Calu3 (cell line): ENCODE results near the gene DNAAF2. TPM values are rescaled to one million over a fixed set of nuclear protein-coding genes. Genes with fewer than 3 reads are reported as not detected.
A peak's percentile ranks its signal among the peaks of the same experiment; 100 is the strongest.
"Not testable (repeated sequence)": the region's sequence is repeated elsewhere in the genome, so short reads cannot be mapped to it uniquely, and the experiment has no call there.

Source experiments
- BruUV-seq: library from RNA; stranded (reverse); fragments of 400-500 nt; replicated peaks from 2 replicates; lab custom pipeline; 2021; lab: Mats Ljungman, UMichigan
- CTCF ChIA-PET: fragments of 300-600 bp; sonication (Branson Sonifier 250); formaldehyde crosslinking; loops from one replicate; lab custom pipeline; 2022; ENCODE audit warnings: antibody characterized with exemption; lab: Charles Lee
- DNase-seq: peaks from one replicate; pipeline ENCODE4 v3.0.0; 2022
- H3K27ac Mint-ChIP-seq: one replicate; pipeline ENCODE4 v1.8.0; 2022; ENCODE audit warnings: mixed read lengths; ENCODE audit not compliant: unreplicated experiment
- H3K27me3 Mint-ChIP-seq: one replicate; pipeline ENCODE4 v1.8.0; 2022; ENCODE audit warnings: mixed read lengths; ENCODE audit not compliant: unreplicated experiment
- H3K36me3 Mint-ChIP-seq: one replicate; pipeline ENCODE4 v1.8.0; 2022; ENCODE audit warnings: mild to moderate bottlenecking, moderate library complexity, mixed read lengths; ENCODE audit not compliant: insufficient read depth, unreplicated experiment
- H3K4me1 Mint-ChIP-seq: one replicate; pipeline ENCODE4 v1.8.0; 2022; ENCODE audit warnings: mild to moderate bottlenecking, low read depth, mixed read lengths; ENCODE audit not compliant: unreplicated experiment
- H3K4me3 Mint-ChIP-seq: one replicate; pipeline ENCODE4 v1.8.0; 2022; ENCODE audit warnings: mild to moderate bottlenecking, low read depth, moderate library complexity, mixed read lengths; ENCODE audit not compliant: unreplicated experiment
- H3K9me3 Mint-ChIP-seq: one replicate; pipeline ENCODE4 v1.8.0; 2022; ENCODE audit warnings: low read depth, mixed read lengths; ENCODE audit not compliant: unreplicated experiment
- CTCF ChIP-seq: fragments of 200-600 bp; IDR thresholded peaks from one replicate; pipeline ENCODE4 v1.8.0; 2022; ENCODE audit warnings: antibody characterized with exemption; ENCODE audit not compliant: unreplicated experiment
- intact Hi-C: fragments of 100-400 bp; cut with micrococcal nuclease; formaldehyde crosslinking; loops from one replicate; pipeline ENCODE4 v1.10.0; 2022; ENCODE audit not compliant: unreplicated experiment
- total RNA-seq: library from RNA; stranded (reverse); gene quantifications from 2 replicates; pipeline ENCODE4 v1.2.3, GENCODE V29; 2022

DNAAF2 gene
- total RNA-seq, 1 experiment from 2014 or later = 11.3 TPM

DNA sequence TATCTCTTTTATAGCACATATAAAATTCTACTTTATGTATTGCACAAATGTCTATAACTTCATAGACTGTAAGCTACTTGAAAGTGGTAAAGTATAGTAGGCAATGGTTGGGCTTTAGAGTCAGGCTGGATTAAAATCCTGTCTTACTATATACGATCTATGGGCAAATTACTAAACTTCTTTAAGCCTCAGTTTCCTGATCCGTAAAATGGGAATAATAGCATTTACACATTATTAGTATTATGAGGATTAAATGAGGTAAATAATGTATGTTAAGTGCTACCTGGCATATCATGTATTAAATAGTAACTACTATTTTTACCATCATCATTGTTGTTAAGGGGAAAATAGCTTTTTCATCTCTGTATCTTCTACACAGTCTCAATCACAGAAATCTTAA lies 38.5 kb upstream of the DNAAF2 start:
- intact Hi-C loops = no loop called here
- Mint-ChIP-seq H3K27ac (no peak overlapping the region), H3K9me3 (no peaks in the 10 kb centered on the region), H3K4me3 (no peak overlapping the region), H3K36me3 (peaks cover 5% of the 10 kb centered on the region), H3K27me3 (no peaks in the 10 kb centered on the region), H3K4me1 (no peaks in the 10 kb centered on the region)
- TF ChIP-seq CTCF = no peak
- no peak for DNase-seq
- CTCF ChIA-PET = no interaction called here
- no TSS peak for BruUV-seq

- no peak overlapping the region for H3K4me3 Mint-ChIP-seq
- CTCF ChIA-PET = no interaction called here
- H3K9me3 Mint-ChIP-seq = no peaks in the 10 kb centered on the region
- DNase-seq = no peak
- no TSS peak for BruUV-seq
- no peak for TF ChIP-seq CTCF
- H3K27me3 Mint-ChIP-seq = no peaks in the 10 kb centered on the region
- peaks cover 5% of the 10 kb centered on the region for H3K36me3 Mint-ChIP-seq
- H3K4me1 Mint-ChIP-seq = no peaks in the 10 kb centered on the region
- no peak overlapping the region for H3K27ac Mint-ChIP-seq
- intact Hi-C loops = no loop called here
Observed at GRCh38 chr14:49670475-49670874, 35.4 kb upstream of the DNAAF2 start.

DNA sequence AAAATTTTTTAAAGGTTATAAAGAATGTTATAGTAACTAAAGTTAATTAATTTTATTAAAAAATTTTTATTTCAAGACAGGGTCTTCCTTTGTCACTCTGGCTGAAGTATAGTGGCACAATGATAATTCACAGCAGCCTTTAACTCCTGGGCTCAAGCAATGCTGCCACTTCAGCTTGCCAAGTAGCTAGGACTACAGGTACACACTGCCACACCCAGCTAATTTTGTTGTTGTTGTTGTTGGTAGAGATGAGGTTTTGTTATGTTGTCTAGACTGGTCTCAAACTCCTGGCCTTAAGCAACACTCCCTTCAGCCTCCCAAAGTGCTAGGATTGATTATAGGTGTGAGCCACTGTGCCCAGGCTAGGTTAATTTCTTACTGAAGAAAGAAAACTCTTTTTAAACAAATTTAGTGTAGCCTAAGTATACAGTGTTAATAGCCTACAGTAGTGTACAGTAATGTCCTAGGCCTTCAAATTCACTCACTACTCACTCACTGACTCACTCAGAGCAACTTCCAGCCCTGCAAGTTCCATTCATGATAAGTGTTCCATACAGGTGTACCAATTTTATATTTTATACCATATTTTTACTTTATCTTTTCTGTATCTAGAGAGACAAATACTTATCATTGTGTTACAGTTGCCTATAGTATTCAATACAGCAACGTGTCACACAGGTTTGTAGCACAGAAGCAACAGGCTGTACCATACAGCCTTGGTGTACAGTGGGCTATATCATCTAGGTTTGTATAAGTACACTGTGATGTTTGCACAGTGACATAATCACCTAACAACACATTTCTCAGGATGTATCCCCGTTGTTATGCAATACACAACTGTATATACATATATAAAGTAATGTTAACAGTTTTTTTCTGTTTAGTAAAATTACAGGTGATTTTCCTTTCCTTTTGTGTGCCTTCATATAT lies 24.7 kb upstream of the DNAAF2 start:
- no peak for TF ChIP-seq CTCF
- Mint-ChIP-seq H3K27me3 (no peaks in the 10 kb centered on the region), H3K36me3 (peaks cover 5% of the 10 kb centered on the region), H3K4me3 (no peak overlapping the region), H3K27ac (no peak overlapping the region), H3K9me3 (no peaks in the 10 kb centered on the region), H3K4me1 (no peaks in the 10 kb centered on the region)
- CTCF ChIA-PET = no interaction called here
- BruUV-seq = no TSS peak
- intact Hi-C loops = no loop called here
- no peak for DNase-seq

DNA sequence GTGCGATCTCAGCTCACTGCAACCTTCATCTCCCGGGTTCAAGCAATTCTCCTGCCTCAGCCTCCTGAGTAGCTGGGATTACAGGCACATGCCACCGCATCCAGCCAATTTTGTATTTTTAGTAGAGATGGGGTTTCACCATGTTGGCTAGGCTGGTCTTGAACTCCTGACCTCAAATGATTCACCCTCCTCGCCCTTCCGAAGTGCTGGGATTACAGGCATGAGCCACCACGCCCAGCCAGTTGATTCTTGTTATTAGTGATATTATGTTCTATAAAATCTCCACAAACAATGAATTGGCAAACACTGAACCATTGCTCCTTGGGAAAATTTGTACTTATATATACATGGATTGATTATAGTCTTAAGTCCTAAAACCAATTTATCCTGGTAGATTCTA lies 22.5 kb upstream of the DNAAF2 start:
- H3K27me3 Mint-ChIP-seq, H3K4me3 Mint-ChIP-seq, BruUV-seq, H3K4me1 Mint-ChIP-seq, H3K27ac Mint-ChIP-seq, intact Hi-C loops, H3K36me3 Mint-ChIP-seq, H3K9me3 Mint-ChIP-seq, CTCF ChIA-PET: not testable (repeated sequence)
- peak; percentile 7 for DNase-seq

DNA sequence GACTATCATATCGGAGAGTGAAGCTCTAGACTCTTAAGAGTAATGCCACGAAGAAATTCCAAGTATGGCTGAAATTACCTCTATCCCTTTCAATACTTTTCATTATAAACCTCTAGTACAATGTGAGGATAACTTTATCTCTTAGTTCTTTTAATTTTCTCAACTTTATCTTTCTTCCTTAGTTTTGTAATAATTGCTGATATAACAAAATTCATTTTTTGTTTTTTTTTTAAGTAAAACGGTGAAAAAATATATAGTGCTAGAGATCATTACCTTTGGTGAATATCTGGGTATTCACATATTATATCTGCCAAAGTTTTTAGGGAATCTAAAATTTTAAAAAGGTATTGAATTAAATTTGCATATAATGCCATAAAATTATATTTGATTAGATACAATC lies 19.5 kb upstream of the DNAAF2 start:
- no peaks in the 10 kb centered on the region for H3K27me3 Mint-ChIP-seq
- peaks cover 5% of the 10 kb centered on the region for H3K36me3 Mint-ChIP-seq
- intact Hi-C loops = no loop called here
- BruUV-seq = no TSS peak
- H3K4me1 Mint-ChIP-seq = no peaks in the 10 kb centered on the region
- no peaks in the 10 kb centered on the region for H3K9me3 Mint-ChIP-seq
- DNase-seq = no peak
- no peak overlapping the region for H3K4me3 Mint-ChIP-seq
- CTCF ChIA-PET = no interaction called here
- no peak overlapping the region for H3K27ac Mint-ChIP-seq
- TF ChIP-seq CTCF = no peak
